GM21526 (cell line): Measurements from ENCODE around the gene PCDHGA5.
"Not testable (repeated sequence)": the region's sequence is repeated elsewhere in the genome, so short reads cannot be mapped to it uniquely, and the experiment has no call there.

Experiments used
- ATAC-seq: cut with Tn5 transposase; IDR thresholded peaks from one replicate; pipeline ENCODE4 v1.9.1; 2021; ENCODE audit warnings: moderate library complexity; ENCODE audit not compliant: unreplicated experiment, low FRiP score

Gene PCDHGA5

DNA sequence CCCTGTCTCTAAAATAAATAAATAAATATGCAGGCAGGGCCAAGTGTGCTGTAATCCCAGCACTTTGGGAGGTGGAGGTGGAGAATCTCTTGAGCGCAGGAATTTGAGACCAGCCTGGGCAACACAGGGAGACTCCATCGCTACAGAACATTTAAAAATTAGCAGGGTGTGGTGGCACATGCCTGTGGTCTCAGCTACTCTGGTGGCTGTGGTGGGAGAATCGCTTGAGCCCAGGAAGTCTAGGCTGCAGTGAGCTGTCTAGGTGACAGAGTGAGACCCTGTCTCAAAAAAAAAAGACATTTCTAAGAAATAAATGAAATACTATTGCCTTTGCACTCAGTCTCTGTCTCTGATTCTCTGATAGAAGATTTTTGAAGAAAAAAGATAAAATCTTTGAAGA is 47.6 kb downstream of the PCDHGA5 start:
- ATAC-seq = no peak

DNA sequence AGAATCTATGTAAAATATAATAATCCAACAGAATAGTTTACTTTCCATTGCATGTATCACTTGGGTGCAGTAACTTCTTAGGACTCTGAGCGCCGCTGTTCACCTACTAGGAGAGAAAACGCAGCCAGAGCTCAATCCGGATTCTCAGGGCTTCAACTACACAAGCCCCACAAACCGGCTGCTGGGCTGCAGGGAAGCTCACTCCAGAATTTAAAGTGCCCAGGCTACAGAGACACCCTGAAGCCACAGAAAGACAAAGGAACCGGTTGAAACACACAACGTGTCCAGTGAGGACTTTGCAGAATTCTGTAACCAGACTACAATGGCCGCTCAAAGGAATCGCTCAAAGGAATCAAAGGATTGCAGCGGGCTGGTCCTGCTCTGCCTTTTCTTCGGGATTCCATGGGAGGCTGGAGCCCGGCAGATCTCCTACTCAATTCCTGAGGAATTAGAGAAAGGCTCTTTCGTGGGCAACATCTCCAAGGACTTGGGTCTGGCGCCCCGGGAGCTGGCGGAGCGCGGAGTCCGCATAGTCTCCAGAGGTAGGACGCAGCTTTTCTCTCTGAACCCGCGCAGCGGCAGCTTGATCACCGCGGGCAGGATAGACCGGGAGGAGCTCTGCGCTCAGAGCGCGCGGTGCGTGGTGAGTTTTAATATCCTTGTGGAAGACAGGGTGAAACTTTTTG is 49.0 kb downstream of the PCDHGA5 start, which contains the start of gene PCDHGA10:
PCDHGA10 (plus strand) TSS at position 134 of the 686 bp plus-strand sequence; CDS start at position 323, 189 bp downstream.
- ATAC-seq = peak; percentile 84

DNA sequence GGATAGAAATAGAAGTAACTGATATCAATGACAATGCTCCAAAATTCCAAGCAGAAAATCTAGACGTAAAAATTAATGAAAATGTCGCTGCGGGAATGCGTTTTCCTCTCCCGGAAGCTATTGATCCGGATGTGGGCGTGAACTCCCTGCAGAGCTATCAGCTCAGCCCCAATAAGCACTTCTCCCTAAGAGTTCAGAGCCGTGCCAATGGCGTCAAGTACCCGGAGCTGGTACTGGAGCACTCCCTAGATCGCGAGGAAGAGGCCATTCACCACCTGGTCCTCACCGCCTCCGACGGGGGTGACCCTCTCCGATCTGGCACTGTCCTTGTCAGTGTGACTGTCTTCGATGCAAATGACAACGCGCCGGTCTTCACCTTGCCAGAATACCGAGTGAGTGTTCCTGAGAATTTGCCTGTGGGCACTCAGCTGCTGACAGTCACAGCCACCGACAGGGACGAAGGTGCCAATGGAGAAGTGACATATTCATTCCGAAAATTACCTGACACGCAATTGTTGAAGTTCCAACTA is 49.6 kb downstream of the PCDHGA5 start:
- ATAC-seq = no peak

DNA sequence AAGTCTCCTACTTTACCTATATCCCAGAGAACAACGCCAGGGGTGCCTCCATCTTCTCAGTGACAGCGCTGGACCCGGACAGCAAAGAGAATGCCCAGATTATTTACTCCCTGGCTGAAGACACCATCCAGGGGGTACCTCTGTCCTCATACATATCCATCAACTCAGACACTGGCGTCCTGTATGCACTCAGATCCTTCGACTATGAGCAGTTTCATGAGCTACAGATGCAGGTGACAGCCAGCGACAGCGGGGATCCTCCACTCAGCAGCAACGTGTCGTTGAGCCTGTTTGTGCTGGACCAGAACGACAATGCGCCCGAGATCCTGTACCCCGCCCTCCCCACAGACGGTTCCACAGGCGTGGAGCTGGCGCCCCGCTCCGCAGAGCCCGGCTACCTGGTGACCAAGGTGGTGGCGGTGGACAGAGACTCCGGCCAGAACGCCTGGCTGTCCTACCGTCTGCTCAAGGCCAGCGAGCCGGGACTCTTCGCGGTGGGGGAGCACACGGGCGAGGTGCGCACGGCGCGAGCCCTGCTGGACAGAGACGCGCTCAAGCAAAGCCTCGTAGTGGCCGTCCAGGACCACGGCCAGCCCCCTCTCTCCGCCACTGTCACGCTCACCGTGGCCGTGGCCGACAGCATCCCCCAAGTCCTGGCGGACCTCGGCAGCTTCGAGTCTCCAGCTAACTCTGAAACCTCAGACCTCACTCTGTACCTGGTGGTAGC is 50.7 kb downstream of the PCDHGA5 start:
- not testable (repeated sequence) for ATAC-seq

DNA sequence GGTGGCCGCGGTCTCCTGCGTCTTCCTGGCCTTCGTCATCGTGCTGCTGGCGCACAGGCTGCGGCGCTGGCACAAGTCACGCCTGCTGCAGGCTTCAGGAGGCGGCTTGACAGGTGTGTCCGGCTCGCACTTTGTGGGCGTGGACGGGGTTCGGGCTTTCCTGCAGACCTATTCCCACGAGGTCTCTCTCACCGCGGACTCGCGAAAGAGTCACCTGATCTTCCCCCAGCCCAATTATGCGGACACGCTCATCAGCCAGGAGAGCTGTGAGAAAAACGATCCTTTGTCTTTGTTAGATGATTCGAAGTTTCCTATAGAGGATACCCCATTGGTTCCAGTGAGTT is 51.3 kb downstream of the PCDHGA5 start:
- ATAC-seq = not testable (repeated sequence)
